Coronary artery (tissue), 2 donors: ENCODE measurements around the gene PITPNM1.
"Not testable (repeated sequence)": the region's sequence is repeated elsewhere in the genome, so short reads cannot be mapped to it uniquely, and the experiment has no call there.

ENCODE experiments used
- DNase-seq: peaks from one replicate; pipeline ENCODE4 v3.0.0-alpha.2; 2017; ENCODE audit warnings: low spot score
- H3K27ac ChIP-seq, 2 donors: fragments of 200-600 bp; sonication (generic); one replicate each; pipeline ENCODE4 v1.5.1; 2016 to 2019
- H3K4me3 ChIP-seq: fragments of 200-600 bp; sonication (generic); 2 replicates; pipeline ENCODE4 v1.5.1; 2016; ENCODE audit warnings: mild to moderate bottlenecking, moderate library complexity
- CTCF ChIP-seq: fragments of 200-600 bp; sonication (generic); IDR thresholded peaks from one replicate; pipeline ENCODE4 v1.5.1; 2019; ENCODE audit warnings: antibody characterized with exemption

The PITPNM1 gene

GRCh38 chr11:67517784-67518552 is 12.8 kb upstream of the PITPNM1 start:
- no peak for TF ChIP-seq CTCF

GRCh38 chr11:67516806-67517205 is 11.6 kb upstream of the PITPNM1 start:
- H3K27ac ChIP-seq, result no peak overlapping the region
- no peak overlapping the region for H3K4me3 ChIP-seq
- TF ChIP-seq CTCF, result no peak
- DNase-seq, result peak; percentile 55

More at GRCh38 chr11:67517784-67518552, 12.8 kb upstream of the PITPNM1 start:
- Histone ChIP-seq H3K4me3 (no peak overlapping the region), H3K27ac (no peak overlapping the region)
- DNase-seq, result peak; percentile 53

GRCh38 chr11:67514116-67514515 is 9.0 kb upstream of the PITPNM1 start:
- Histone ChIP-seq H3K4me3 (no peak overlapping the region), H3K27ac (no peak overlapping the region)
- no peak for TF ChIP-seq CTCF
- no peak for DNase-seq

GRCh38 chr11:67511558-67511957 is 6.4 kb upstream of the PITPNM1 start:
- peak; percentile 62 for DNase-seq
- not testable (repeated sequence) for H3K4me3 ChIP-seq, H3K27ac ChIP-seq

- no peak overlapping the region for H3K27ac ChIP-seq
Observed at GRCh38 chr11:67510023-67510345, 4.8 kb upstream of the PITPNM1 start.

GRCh38 chr11:67508486-67509121 is 3.4 kb upstream of the PITPNM1 start:
- peak overlapping the region; percentile 78 for H3K4me3 ChIP-seq

More at GRCh38 chr11:67510023-67510345, 4.8 kb upstream of the PITPNM1 start:
- no peak for DNase-seq
- no peak for TF ChIP-seq CTCF
- H3K4me3 ChIP-seq, result no peak overlapping the region

More at GRCh38 chr11:67508486-67509121, 3.4 kb upstream of the PITPNM1 start:
- peak overlapping the region; percentile 86 to 97 for H3K27ac ChIP-seq
- no peak for TF ChIP-seq CTCF
- peak; percentile 97 for DNase-seq
